HG02973 (cell line): ENCODE data around the gene SCCPDH.
"Not testable (repeated sequence)": the region's sequence is repeated elsewhere in the genome, so short reads cannot be mapped to it uniquely, and the experiment has no call there.

Experiments used
- ATAC-seq: cut with Tn5 transposase; IDR thresholded peaks from one replicate; pipeline ENCODE4 v1.9.1; 2021; ENCODE audit warnings: moderate library complexity; ENCODE audit not compliant: unreplicated experiment

The SCCPDH gene

GRCh38 chr1:246798606-246799496, 74.6 kb downstream of the SCCPDH start:
- ATAC-seq: no peak

- no peak for ATAC-seq
Measured at GRCh38 chr1:246800356-246800755, 76.1 kb downstream of the SCCPDH start.

GRCh38 chr1:246800756-246801155, 76.5 kb downstream of the SCCPDH start:
- ATAC-seq: no peak

- no peak for ATAC-seq
Measured at GRCh38 chr1:246801241-246802020, 77.2 kb downstream of the SCCPDH start.

- no peak for ATAC-seq
Measured at GRCh38 chr1:246803373-246803772, 79.2 kb downstream of the SCCPDH start.

- ATAC-seq: no peak
Measured at GRCh38 chr1:246803883-246804282, 79.7 kb downstream of the SCCPDH start.

- ATAC-seq: no peak
Measured at GRCh38 chr1:246805135-246805716, 81.0 kb downstream of the SCCPDH start.

GRCh38 chr1:246809473-246809872, 85.3 kb downstream of the SCCPDH start:
- ATAC-seq: no peak

GRCh38 chr1:246811985-246812384, 87.8 kb downstream of the SCCPDH start:
- no peak for ATAC-seq

GRCh38 chr1:246813325-246813724, 89.1 kb downstream of the SCCPDH start:
- ATAC-seq: not testable (repeated sequence)

GRCh38 chr1:246814890-246815289, 90.7 kb downstream of the SCCPDH start:
- no peak for ATAC-seq

GRCh38 chr1:246815693-246816270, 91.6 kb downstream of the SCCPDH start:
- peak; percentile 74 for ATAC-seq
